Muscle layer of colon (tissue), 2 donors: ENCODE results near the gene LRCOL1.
"Not testable (repeated sequence)": the region's sequence is repeated elsewhere in the genome, so short reads cannot be mapped to it uniquely, and the experiment has no call there.

Source experiments
- H3K27ac ChIP-seq: one replicate; pipeline ENCODE4 v1.7.0; 2013; ENCODE audit warnings: low read depth, mild to moderate bottlenecking, low read length, moderate library complexity
- H3K27me3 ChIP-seq, 2 donors: one replicate each; pipeline ENCODE4 v1.7.0; 2013; ENCODE audit warnings: low read length in 2 of 2, mild to moderate bottlenecking in 2 of 2; ENCODE audit not compliant: insufficient read depth in 2 of 2, control insufficient read depth in 1 of 2
- H3K36me3 ChIP-seq: one replicate; pipeline ENCODE4 v1.7.0; 2013; ENCODE audit warnings: mild to moderate bottlenecking, low read length; ENCODE audit not compliant: insufficient read depth
- H3K4me1 ChIP-seq: one replicate; pipeline ENCODE4 v1.7.0; 2013; ENCODE audit warnings: mild to moderate bottlenecking, low read length; ENCODE audit not compliant: insufficient read depth
- H3K4me3 ChIP-seq, 2 donors: one replicate each; pipeline ENCODE4 v1.7.0; 2013; ENCODE audit warnings: low read length in 2 of 2, low read depth in 1 of 2, mild to moderate bottlenecking in 1 of 2, moderate library complexity in 1 of 2
- H3K9ac ChIP-seq: one replicate; pipeline ENCODE4 v1.7.0; 2013; ENCODE audit warnings: low read length
- H3K9me3 ChIP-seq: one replicate; pipeline ENCODE4 v1.7.0; 2013; ENCODE audit warnings: mild to moderate bottlenecking, low read length
- donor health status: abdominal sarcoma.
- donor health status: Adenocarcinoma of cecum.

LRCOL1 gene

DNA sequence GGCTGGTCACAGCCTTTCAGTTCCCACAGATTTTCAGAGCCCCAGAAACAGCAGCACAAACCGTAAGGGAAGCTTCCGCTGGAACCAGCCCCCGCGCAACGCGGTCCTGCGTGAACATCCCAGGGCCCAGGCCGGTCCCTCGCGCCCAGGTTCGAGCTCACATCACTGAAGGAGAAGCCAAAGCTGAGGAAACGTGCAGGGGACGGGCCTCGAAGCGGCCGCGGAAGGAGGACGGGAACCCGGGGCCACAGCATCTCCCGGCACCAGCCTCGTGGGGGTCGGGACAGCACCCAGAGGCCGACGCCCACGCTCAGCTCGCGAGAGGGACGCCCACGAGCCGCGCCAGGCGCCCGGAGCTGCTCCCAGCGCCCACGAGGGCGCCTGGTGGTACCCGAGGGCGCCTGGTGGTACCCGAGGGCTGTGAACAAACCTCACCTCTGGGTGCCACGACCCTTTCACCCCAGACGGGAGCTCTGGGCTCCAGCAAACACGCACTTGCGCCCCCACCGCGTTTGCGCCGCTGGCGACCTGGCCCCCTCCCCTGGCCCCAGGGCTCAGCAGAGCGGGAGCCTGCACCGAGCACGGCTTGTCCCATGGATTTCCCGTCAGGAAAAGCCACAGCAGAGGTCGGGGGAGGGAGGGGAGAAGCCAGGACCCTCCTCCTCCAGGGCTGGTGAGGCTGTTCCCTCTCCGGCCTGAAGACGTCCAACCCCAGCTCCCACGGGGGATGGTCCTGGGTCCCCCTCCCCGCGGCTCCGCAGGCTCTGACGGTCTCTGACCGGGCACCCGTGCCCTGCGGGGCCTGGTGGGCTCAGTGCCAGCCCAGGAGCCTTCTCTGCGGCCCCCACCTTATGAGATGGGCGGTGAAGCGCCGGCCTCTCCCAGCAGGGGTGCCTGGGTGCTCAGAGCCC lies 6.9 kb downstream of the LRCOL1 start:
- peaks cover 11% of the 10 kb centered on the region for H3K4me1 ChIP-seq
- no peak overlapping the region for H3K4me3 ChIP-seq
- H3K27ac ChIP-seq, result no peak overlapping the region
- no peak overlapping the region for H3K9ac ChIP-seq
- H3K36me3 ChIP-seq, result no peaks in the 10 kb centered on the region
- H3K27me3 ChIP-seq, result peaks cover 14 to 54% of the 10 kb centered on the region in 2 donors
- no peaks in the 10 kb centered on the region for H3K9me3 ChIP-seq

- Histone ChIP-seq H3K27me3 (peaks cover 6 to 48% of the 10 kb centered on the region in 2 donors), H3K4me1 (peaks cover 11% of the 10 kb centered on the region), H3K27ac (no peak overlapping the region), H3K9ac (no peak overlapping the region), H3K4me3 (no peak overlapping the region), H3K36me3 (no peaks in the 10 kb centered on the region), H3K9me3 (no peaks in the 10 kb centered on the region)
Measured at GRCh38 chr12:132602572-132603239, 7.7 kb downstream of the LRCOL1 start.

DNA sequence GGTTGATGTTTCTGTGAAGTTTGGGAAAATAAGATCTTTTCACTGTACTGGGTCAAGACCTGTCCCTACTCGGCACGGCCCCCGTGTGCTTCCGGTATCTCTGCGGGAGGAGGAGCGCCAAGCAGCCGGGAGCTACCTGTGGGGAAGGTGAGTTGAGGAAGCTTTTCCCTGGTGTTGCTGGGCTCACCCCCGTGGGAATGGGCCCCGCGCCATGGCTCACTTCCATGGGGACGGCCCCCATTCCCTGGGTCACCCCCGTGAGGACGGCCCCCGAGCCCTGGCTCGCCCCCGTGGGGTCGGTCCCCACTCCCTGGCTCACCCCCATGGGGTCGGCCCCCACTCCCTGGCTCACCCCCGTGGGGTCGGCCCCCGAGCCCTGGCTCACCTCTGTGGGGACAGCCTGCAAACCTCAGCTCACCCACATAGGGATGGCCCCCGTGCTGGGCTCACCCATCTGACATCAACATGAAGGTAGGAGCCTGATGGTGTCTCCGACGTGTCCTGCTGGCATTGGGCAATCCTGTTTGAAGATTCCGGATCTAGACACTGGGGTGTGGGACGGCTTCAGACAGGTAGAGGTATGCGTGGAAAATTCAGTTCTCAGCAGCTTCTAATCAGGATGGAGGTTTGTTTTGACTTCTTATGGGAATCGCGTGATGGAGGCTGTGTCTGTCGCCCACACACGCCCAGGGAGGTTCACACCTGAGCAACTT lies 9.1 kb downstream of the LRCOL1 start:
- Histone ChIP-seq H3K27me3 (peaks cover 6 to 41% of the 10 kb centered on the region in 2 donors), H3K27ac (no peak overlapping the region), H3K4me3 (no peak overlapping the region), H3K9ac (no peak overlapping the region), H3K36me3 (no peaks in the 10 kb centered on the region), H3K4me1 (peaks cover 17% of the 10 kb centered on the region), H3K9me3 (no peaks in the 10 kb centered on the region)

DNA sequence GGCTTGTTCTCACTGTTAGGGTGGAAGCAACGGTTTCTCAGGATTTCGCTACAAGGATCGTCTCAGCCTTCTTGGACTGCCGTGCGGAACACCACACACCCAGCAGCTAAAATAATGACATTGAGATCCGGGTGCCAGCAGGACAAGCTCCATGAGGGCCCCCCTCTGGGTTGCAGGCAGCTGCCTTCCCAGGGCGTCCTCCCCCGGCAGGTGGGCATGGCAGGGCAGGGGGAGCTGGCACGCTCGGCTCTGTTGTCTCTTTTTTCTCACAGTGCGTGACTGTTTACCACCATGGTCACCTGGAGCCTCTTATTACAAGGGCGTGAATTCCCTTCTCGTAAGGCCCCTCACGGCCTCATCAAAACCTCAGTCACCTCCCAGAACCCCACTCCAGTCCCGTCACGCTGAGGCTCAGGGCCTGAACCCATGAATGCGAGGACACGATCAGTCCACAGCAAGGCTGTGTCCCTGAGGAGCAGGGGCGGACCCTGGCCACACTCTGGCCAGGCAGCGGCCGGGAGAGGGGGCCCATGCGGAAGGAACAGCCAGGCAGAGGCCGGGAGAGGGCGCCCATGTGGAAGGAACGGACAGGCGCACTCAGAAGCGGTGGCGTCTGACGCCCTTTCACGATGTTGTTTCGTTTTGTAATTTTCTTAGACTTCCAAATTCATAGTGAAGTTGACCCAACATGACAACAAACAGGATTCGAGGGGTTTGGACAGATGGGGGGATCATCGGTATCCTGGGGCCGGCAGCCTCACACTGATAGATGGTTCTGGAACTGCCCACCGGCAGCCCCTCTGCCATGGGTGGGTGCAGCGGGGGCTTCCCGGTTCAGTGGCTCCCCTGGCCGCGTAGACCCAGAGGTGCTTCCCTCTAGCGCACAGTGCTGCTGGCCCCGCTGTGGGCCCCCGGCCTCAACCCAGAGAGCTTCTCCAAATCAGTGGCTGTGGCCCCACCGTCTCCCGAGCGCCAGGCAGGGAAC lies 10.0 kb downstream of the LRCOL1 start:
- Histone ChIP-seq H3K9me3 (no peaks in the 10 kb centered on the region), H3K27me3 (peaks cover 6 to 39% of the 10 kb centered on the region in 2 donors), H3K36me3 (no peaks in the 10 kb centered on the region), H3K4me3 (peak overlapping the region; percentile 12 to 58), H3K4me1 (peaks cover 17% of the 10 kb centered on the region), H3K27ac (no peak overlapping the region), H3K9ac (peak overlapping the region; percentile 27)

GRCh38 chr12:132599502-132599901 lies 10.9 kb downstream of the LRCOL1 start:
- not testable (repeated sequence) for H3K9ac ChIP-seq, H3K27ac ChIP-seq, H3K4me3 ChIP-seq, H3K9me3 ChIP-seq, H3K36me3 ChIP-seq
- H3K4me1 ChIP-seq, result peaks cover 17% of the 10 kb centered on the region
- peaks cover 6 to 30% of the 10 kb centered on the region in 2 donors for H3K27me3 ChIP-seq

DNA sequence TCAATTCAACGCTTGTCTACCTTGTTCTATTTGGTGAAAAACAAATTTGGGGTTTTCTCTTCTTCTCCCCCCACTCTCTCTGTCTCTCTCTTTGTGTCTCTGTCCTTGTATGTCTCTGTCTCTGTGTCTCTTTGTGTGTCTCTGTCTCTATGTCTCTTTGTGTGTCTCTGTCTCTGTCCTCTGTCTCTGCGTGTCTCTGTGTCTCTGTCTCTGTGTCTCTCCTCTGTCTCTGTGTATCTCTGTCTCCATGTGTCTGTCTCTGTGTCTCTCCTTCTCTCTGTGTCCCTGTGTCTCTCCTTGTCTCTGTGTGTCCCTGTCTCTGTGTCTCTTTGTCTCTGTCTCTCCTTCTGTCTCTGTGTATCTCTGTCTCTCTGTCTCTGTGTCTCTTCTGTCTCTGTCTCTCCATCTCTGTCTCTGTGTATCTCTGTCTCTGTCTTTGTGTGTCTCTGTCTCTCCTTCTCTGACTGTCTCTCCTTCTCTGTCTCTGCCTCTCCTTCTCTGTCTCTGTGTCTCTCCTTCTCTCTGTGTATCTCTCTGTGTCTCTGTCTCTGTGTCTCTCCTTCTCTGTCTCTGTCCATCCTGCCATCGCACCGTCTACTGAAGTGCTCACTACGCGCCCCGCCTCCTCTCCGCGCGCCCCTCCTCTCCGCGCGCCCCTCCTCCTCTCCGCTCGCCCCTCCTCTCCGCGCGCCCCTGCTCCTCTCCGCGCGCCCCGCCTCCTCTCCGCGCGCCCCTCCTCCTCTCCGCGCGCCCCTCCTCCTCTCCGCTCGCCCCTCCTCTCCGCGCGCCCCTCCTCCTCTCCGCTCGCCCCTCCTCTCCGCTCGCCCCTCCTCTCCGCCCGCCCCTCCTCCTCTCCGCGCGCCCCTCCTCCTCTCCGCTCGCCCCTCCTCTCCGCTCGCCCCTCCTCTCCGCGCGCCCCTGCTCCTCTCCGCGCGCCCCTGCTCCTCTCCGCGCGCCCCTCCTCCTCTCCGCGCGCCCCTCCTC lies 12.8 kb downstream of the LRCOL1 start:
- H3K27ac ChIP-seq, result no peak overlapping the region
- peak overlapping the region; percentile 33 to 42 for H3K4me3 ChIP-seq
- no peak overlapping the region for H3K9ac ChIP-seq

DNA sequence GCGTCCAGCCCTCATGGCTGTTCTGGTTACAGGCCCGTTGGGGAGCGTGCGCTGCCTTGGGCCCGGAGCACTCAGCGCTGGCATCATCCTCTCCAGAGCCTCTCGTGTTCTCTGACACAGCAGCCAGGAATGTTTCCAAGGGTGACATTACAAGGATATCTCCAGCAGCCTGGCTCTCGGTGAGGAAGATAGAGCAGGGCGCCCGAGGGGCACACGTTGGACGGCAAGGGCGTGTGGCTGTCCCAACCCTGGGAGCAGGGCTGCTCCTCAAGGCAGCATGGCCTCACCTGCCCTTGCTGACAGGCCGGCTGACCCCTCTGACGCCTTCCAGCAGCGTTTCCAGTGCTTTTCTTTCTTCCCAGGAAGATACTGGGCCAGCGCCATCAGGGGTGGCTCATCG lies 14.4 kb downstream of the LRCOL1 start:
- no peaks in the 10 kb centered on the region for H3K9me3 ChIP-seq
- peaks cover 3 to 4% of the 10 kb centered on the region in 2 donors for H3K27me3 ChIP-seq
- no peak overlapping the region for H3K4me3 ChIP-seq
- H3K36me3 ChIP-seq, result no peaks in the 10 kb centered on the region
- H3K9ac ChIP-seq, result no peak overlapping the region
- H3K4me1 ChIP-seq, result peaks cover 17% of the 10 kb centered on the region
- H3K27ac ChIP-seq, result no peak overlapping the region

More for the DNA sequence above, 12.8 kb downstream of the LRCOL1 start:
- H3K9me3 ChIP-seq, result no peaks in the 10 kb centered on the region
- H3K27me3 ChIP-seq, result peaks cover 6 to 11% of the 10 kb centered on the region in 2 donors
- peaks cover 17% of the 10 kb centered on the region for H3K4me1 ChIP-seq
- no peaks in the 10 kb centered on the region for H3K36me3 ChIP-seq

- Histone ChIP-seq H3K27ac (no peak overlapping the region), H3K36me3 (no peaks in the 10 kb centered on the region), H3K4me1 (peaks cover 9% of the 10 kb centered on the region), H3K27me3 (no peaks in the 10 kb centered on the region), H3K9ac (no peak overlapping the region), H3K4me3 (no peak overlapping the region), H3K9me3 (no peaks in the 10 kb centered on the region)
Measured at GRCh38 chr12:132595183-132595582, 15.2 kb downstream of the LRCOL1 start.

- H3K9ac ChIP-seq, result no peak overlapping the region
- no peaks in the 10 kb centered on the region for H3K36me3 ChIP-seq
- no peak overlapping the region for H3K4me3 ChIP-seq
- H3K4me1 ChIP-seq, result peaks cover 6% of the 10 kb centered on the region
- no peaks in the 10 kb centered on the region for H3K9me3 ChIP-seq
- H3K27ac ChIP-seq, result no peak overlapping the region
- H3K27me3 ChIP-seq, result no peaks in the 10 kb centered on the region
Measured at GRCh38 chr12:132593938-132594358, 16.4 kb downstream of the LRCOL1 start.

- no peak overlapping the region for H3K4me3 ChIP-seq
- H3K9ac ChIP-seq, result no peak overlapping the region
- no peak overlapping the region for H3K27ac ChIP-seq
- no peaks in the 10 kb centered on the region for H3K36me3 ChIP-seq
- H3K9me3 ChIP-seq, result no peaks in the 10 kb centered on the region
- H3K27me3 ChIP-seq, result no peaks in the 10 kb centered on the region
- H3K4me1 ChIP-seq, result peaks cover 6% of the 10 kb centered on the region
Measured at GRCh38 chr12:132593521-132593920, 16.9 kb downstream of the LRCOL1 start.
